Germinal center (tissue), 1 donor: ENCODE measurements around the gene ZNF382.
A peak's percentile ranks its signal among the peaks of the same experiment; 100 is the strongest.
"Not testable (repeated sequence)": the region's sequence is repeated elsewhere in the genome, so short reads cannot be mapped to it uniquely, and the experiment has no call there.

Source experiments
- DNase-seq: peaks from one replicate; pipeline ENCODE4 v3.0.0; 2012; ENCODE audit warnings: mixed read lengths, low spot score

ZNF382 gene

DNA sequence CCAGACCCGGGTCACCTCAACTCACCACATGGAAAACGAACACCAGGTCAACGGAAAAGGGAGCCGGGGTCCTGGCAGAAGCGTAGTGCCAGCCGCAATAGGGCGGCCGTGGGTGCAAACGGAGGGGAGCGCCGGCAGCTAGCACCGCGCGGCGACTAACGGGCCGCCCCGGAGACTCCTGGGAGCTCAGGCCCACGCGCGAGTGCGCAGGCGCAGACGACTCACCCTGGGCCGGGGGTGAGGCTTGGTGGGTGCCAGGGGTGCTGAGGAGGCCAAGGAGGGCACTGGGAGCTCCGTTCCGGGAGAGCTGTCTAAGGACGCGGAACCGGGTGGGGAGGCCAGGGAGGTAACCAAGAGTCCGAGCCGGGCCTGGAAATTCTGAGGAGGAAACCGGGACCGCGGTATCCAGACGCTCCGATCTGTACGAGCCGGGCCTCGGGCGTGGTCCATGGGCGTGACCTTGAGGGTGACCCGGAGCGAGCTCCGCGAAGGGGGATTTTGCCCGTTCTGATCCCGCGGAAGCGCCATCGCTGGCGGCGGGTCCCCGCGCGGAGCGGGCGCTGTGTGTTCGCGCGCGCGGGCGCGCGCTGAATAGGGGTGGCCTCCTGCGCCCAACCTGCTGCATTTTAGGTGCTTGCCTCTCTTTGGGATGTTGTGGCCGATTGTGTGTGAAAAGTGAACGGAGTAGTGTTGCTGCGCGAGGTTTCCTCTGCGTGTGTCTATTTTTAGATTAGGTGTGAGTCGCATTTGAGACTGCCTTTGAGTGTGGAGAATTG lies at the start of gene ZNF382:
TSS of gene ZNF382 (plus strand) at position 213 of the 776 bp plus-strand sequence. CDS start 4,602 bp downstream, outside the sequence.
- DNase-seq: peak; percentile 94

DNA sequence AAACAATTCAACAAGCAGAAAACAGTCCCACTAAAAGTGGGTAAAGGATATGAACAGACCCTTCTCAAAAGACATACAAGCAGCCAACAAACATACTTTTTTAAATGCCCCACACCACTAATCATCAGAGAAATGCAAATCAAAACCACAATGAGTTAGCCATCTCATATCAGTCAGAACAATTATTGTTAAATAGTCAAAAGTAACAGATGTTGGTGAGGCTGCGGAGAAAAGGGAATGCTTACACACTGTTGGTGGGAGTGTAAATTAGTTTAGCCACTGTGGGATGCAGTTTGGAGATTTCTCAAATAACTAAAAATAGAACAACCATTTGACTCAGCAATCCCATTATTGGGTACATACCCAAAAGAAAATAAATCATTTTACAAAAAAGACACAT lies 40.7 kb upstream of the ZNF382 start:
- no peak for DNase-seq

DNA sequence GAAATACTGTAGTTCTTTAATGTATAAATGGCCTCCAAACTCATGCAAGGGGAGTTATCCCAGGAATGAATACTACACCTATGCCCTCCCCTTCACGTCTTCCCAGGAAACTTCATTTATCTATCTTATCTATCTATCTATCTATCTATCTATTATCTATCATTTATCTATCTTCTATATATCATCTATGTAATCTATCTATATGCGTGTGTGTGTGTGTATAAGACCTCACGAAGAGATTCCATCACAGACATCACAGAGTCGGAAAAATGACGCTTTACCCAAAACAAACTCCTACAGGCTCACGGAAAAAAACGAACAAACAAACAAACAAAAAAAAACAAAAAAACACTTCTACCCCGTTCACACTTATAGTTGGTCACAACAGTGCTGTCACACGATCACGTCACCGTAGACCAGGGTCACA lies 32.5 kb upstream of the ZNF382 start:
- DNase-seq: no peak

DNA sequence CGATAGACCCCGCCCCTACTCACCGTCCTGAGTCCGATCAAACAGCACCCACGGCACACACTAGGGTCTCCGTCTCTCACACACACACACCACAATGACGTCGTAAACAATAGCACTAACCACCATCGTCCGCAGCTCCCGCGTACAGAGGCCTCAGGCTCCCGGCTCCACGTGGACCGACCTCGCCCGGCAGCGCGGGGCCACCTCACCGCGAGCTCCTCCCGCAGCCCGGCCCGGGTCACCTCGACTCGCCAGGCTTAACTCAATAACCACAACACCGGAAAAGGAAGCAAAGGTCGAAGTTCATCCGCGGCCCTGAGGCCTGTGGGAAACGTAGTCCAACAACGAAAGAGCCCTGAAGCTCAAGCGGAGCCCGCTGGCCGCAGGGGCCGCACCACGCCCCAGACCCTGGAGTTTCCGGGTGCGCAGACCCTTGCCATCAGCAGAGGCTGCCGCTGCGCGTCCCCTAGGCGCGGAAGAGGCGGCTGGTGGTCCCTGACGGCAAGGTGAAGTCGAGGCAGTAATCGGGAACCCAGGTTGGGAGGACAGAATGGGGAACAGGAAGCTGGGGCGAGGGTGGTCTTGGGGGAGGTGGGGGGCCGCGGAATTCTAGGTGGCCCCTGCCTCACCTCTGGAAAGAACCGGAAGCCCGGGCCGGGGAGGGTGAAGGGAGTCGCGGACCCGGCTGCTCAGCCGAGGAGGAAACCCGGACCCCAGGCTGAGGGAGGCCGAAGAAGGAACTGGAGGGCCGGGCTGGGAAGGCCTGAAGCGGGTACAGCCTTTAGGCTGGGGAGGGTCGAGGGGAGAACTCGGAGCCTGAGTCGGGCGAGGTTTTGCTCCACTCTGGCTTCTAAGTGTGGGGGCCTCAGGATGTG lies 31.9 kb upstream of the ZNF382 start, which contains the start of gene ZNF529:
TSS of gene ZNF529 (minus strand) at position 273 of the 875 bp plus-strand sequence. CDS start 946 bp downstream, outside the sequence.
- peak; percentile 90 for DNase-seq

GRCh38 chr19:36573895-36574720 lies 31.0 kb upstream of the ZNF382 start:
- DNase-seq: no peak

- no peak for DNase-seq
Observed at GRCh38 chr19:36574741-36575140, 30.4 kb upstream of the ZNF382 start.

- no peak for DNase-seq
Observed at GRCh38 chr19:36577271-36577996, 27.7 kb upstream of the ZNF382 start.

GRCh38 chr19:36579255-36579654 lies 25.9 kb upstream of the ZNF382 start:
- DNase-seq: no peak

DNA sequence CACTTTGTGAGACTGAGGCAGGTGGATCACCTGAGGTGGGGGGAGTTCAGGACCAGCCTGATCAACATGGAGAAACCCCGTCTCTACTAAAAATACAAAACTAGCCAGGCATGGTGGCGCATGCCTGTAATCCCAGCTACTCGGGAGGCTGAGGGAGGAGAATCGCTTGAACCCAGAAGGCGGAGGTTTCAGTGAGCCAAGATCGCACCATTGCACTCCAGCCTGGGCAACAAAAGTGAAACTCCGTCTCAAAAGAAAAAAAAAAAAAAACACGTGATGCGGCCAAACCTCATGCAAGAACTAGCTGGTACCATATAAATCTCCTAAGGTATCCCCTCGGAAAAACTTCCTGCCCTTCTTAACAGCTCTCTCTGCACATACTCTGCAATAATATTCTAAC lies 2.4 kb upstream of the ZNF382 start:
- DNase-seq: not testable (repeated sequence)

DNA sequence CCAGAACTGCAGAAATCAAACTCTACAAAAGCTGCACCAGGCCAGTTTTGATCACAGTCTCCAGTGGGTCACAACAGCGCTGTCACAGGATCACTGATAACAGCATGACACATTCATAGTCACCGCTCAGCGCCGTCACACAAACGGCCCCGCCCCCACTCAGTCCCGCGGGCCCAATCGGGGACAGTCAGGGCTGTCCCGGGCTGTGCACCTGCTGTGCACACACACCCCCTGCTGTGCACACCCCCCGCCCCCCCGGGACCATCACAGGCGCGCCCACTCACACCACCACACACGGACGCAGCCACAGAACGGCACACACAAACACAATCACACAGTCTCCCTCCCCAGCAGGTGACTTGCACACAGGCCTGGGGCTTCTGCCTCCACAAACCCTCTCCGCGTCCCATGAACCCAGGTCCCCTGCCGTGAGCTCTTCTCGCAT lies 435 bp upstream of the ZNF382 start:
- DNase-seq: peak; percentile 88

- DNase-seq: no peak
Observed at GRCh38 chr19:36605877-36606478, 865 bp downstream of the ZNF382 start.

- no peak for DNase-seq
Observed at GRCh38 chr19:36627057-36627456, 21.9 kb downstream of the ZNF382 start.

- no peak for DNase-seq
Observed at GRCh38 chr19:36635342-36635741, 30.2 kb downstream of the ZNF382 start.

GRCh38 chr19:36638862-36639510 lies 33.9 kb downstream of the ZNF382 start:
- DNase-seq: no peak

- no peak for DNase-seq
Observed at GRCh38 chr19:36646746-36647145, 41.6 kb downstream of the ZNF382 start.

DNA sequence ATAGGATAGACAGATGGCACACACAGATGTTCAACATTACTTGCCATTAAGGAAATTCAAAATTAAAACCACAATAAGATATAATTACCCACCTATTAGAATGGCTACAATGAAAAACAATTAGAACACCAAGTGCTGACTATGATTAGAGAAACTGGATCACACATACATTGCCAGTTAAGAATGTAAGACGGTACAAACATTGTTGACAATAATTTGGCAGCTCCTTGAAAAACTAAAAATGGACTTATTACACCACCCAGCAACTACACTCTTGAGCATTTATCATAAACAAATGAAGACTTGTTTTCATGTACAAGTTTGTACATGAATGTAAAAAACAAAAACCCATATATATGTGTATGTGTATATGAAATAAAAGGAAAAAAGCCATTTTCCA lies 47.8 kb downstream of the ZNF382 start:
- no peak for DNase-seq

GRCh38 chr19:36665832-36666231 lies 60.7 kb downstream of the ZNF382 start:
- DNase-seq: no peak

DNA sequence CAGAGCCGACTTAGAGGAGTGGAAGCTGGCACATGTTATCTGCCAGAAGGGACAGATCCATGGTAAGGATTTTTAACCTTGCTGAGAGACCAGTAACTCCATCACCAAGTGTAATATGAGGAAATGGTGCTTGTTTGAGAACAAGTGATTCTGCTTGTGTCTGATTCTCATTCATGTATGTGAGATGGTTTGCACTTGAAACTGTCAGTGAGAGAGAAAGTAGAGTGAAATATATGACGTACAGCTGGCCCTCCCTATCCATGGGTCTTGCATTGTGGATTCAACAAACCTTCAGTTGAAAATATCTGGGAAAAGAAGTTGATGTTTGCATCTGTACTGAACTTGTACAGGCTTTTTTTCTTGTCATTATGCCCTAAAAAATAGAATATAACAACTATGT lies 63.5 kb downstream of the ZNF382 start:
- DNase-seq: no peak

DNA sequence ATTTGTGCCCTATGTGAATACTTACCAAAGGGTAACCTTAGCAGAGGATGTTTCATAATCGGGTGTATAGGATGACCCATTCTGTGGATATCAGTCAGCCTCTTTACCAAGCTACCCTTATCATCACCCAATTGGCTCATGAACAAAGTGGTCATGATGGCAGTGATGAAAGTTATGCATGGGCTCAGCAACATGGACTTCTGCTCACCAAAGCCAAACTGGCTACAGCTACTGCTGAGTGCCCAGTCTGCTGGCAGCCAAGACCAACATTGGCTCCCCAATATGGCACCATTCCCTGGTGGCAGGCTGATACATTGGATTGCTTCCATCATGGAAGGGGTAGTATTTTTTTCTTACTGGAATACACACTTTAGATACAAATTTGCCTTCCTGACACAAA lies 67.3 kb downstream of the ZNF382 start:
- no peak for DNase-seq

- no peak for DNase-seq
Observed at GRCh38 chr19:36674201-36674600, 69.1 kb downstream of the ZNF382 start.
